Gastroesophageal sphincter (tissue), 4 donors: Measurements from ENCODE around the gene ZNF764. TPM values are rescaled to one million over a fixed set of nuclear protein-coding genes. Genes with fewer than 3 reads are reported as not detected.

Source experiments
- ATAC-seq: fragments of 150-250 bp; one replicate; pipeline ENCODE4 v1.9.1; 2016; ENCODE audit warnings: mild to moderate bottlenecking, moderate library complexity
- H3K27ac ChIP-seq, 4 donors: fragments of 200-600 bp; sonication (generic) in 3 of 4; 1 replicate in 3 of 4; 2 replicates in 1 of 4; pipeline ENCODE4 v1.5.1; 2016 to 2019
- H3K27me3 ChIP-seq: fragments of 200-600 bp; sonication (generic); one replicate; pipeline ENCODE4 v1.5.1; 2019
- H3K36me3 ChIP-seq, 2 donors: fragments of 200-600 bp; sonication (generic); one replicate each; pipeline ENCODE4 v1.5.1; 2019; ENCODE audit warnings: control low read depth in 1 of 2
- H3K4me1 ChIP-seq, 3 donors: fragments of 200-600 bp; sonication (generic); 1 replicate in 2 of 3; 2 replicates in 1 of 3; pipeline ENCODE4 v1.5.1; 2016 to 2019; ENCODE audit warnings: control low read depth in 2 of 3
- H3K4me3 ChIP-seq, 2 donors: fragments of 200-600 bp; sonication (generic); one replicate each; pipeline ENCODE4 v1.5.1; 2019; ENCODE audit warnings: mild to moderate bottlenecking in 1 of 2, moderate library complexity in 1 of 2
- H3K9me3 ChIP-seq, 3 donors: fragments of 200-600 bp; sonication (generic); one replicate each; pipeline ENCODE4 v1.5.1; 2017 to 2019; ENCODE audit warnings: control low read depth in 2 of 3
- EP300 ChIP-seq: sonication (generic); formaldehyde crosslinking; IDR thresholded peaks from one replicate; pipeline ENCODE4 v1.6.1; 2017; ENCODE audit warnings: antibody characterized with exemption, mild to moderate bottlenecking
- POLR2A ChIP-seq, 2 donors: fragments of 450-650 bp; IDR thresholded peaks; one replicate each; pipeline ENCODE4 v1.6.1; 2017; ENCODE audit warnings: antibody characterized with exemption in 2 of 2, mild to moderate bottlenecking in 2 of 2, moderate library complexity in 1 of 2
- POLR2AphosphoS5 ChIP-seq: sonication (generic); formaldehyde crosslinking; IDR thresholded peaks from one replicate; pipeline ENCODE4 v1.6.1; 2017; ENCODE audit warnings: antibody characterized with exemption
- WGBS, 2 donors: methylation state at CpG; one replicate each; pipeline ENCODE4 v1.1.5; 2018; ENCODE audit warnings: low coverage in 1 of 2; 5-methylcytosine and 5-hydroxymethylcytosine counted together
- total RNA-seq, 4 donors: library from RNA; depleted of rRNA; stranded (reverse); fragments of >200 nt; gene quantifications; one replicate each; pipeline ENCODE4 v1.1.0, GENCODE V29; 2016
- TF ChIP-seq, protein P1 (sequence below), 4 experiments: fragments of 200-600 bp in 2 of 4; fragments of 450-650 bp in 2 of 4; sonication (generic) in 1 of 4; IDR thresholded peaks; one replicate each; pipeline ENCODE4 v1.5.1; 2017 to 2019; ENCODE audit warnings: antibody characterized with exemption in 4 of 4, mild to moderate bottlenecking in 2 of 4, moderate library complexity in 2 of 4

The ZNF764 gene
- total RNA-seq, 4 donors from 2014 or later: 6.3 to 13.1 (median 9.3) TPM

DNA sequence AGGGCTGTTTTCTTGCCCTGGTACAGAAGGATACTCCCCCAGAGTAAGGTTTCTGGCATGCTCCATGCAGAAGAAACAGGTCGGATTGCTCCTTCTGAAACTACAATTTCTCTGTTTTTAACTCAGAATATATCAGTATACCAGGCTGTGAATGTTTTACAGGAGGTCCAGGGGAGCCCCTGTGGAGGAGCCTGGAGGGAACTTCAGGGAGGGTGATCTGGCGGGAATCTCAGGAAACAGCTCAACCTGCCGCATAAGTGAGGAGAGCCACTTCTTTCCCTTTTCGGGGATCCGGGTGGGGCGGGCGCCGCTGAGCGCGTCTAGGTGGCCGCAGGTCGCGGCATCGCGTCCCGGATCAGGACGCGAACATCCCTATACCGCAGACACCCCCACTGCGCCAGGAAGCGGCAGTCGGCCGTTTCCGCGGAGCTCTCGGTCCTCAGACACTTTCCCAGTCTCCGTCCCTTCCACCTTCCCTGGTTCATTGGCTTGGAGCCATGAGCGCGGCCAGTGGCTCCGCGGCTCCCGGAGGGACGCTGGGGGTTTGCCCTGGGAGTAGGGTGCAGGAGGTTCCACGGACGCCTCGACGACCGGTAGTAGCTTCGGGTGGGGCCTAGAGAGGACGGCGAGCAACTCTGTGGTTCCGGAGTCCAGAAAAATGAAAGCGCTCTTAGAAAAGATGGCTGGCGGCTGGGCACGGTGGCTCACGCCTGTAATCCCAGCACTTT lies 3.1 kb upstream of the ZNF764 start:
- peaks cover 0 to 36% (median 11%) of the 10 kb centered on the region in 3 donors for H3K4me1 ChIP-seq
- no peak for ATAC-seq
- H3K9me3 ChIP-seq: no peaks in the 10 kb centered on the region
- H3K27ac ChIP-seq: peak overlapping the region; percentile 8 to 74 (median 56)
- H3K27me3 ChIP-seq: no peaks in the 10 kb centered on the region
- peaks cover 0 to 4% of the 10 kb centered on the region in 2 donors for H3K36me3 ChIP-seq
- 0 to 22% methylated on average over 1 of the region's 46 CpGs for WGBS, 2 donors
- H3K4me3 ChIP-seq: peak overlapping the region; percentile 55 to 56
- no peak for TF ChIP-seq POLR2AphosphoS5
- TF ChIP-seq, protein P1, sequence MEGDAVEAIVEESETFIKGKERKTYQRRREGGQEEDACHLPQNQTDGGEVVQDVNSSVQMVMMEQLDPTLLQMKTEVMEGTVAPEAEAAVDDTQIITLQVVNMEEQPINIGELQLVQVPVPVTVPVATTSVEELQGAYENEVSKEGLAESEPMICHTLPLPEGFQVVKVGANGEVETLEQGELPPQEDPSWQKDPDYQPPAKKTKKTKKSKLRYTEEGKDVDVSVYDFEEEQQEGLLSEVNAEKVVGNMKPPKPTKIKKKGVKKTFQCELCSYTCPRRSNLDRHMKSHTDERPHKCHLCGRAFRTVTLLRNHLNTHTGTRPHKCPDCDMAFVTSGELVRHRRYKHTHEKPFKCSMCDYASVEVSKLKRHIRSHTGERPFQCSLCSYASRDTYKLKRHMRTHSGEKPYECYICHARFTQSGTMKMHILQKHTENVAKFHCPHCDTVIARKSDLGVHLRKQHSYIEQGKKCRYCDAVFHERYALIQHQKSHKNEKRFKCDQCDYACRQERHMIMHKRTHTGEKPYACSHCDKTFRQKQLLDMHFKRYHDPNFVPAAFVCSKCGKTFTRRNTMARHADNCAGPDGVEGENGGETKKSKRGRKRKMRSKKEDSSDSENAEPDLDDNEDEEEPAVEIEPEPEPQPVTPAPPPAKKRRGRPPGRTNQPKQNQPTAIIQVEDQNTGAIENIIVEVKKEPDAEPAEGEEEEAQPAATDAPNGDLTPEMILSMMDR (IDR thresholded peaks at IDR 0.05): no peak

DNA sequence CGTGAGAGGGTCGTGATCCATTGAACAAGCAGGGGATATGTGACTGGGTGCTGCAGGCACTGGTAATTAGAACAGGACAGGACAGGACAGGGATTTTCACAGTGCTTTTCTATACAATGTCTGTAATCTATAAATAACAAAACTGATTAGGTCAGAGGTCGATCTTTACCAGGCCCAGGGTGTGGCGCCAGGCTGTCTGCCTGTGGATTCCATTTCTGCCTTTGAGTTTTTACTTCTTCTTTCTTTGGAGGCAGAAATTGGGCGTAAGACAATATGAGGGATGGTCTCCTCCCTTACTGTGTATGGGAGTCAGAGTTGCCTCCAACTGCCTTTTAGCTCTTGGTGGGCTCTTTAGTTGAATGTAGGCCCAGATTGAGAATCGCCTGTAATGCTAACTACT lies 1.5 kb upstream of the ZNF764 start:
- 87 to 100% methylated on average over 2 to 3 of the region's 6 CpGs for WGBS, 2 donors
- Histone ChIP-seq H3K27me3 (no peaks in the 10 kb centered on the region), H3K27ac (no peak overlapping the region), H3K4me3 (no peak overlapping the region), H3K4me1 (peaks cover 0 to 44% (median 11%) of the 10 kb centered on the region in 3 donors), H3K9me3 (no peaks in the 10 kb centered on the region), H3K36me3 (peaks cover 0 to 20% of the 10 kb centered on the region in 2 donors)
- TF ChIP-seq POLR2AphosphoS5: no peak
- no peak for TF ChIP-seq EP300
- TF ChIP-seq, protein P1 (IDR thresholded peaks at IDR 0.05): no peak
- TF ChIP-seq POLR2A (IDR thresholded peaks at IDR 0.05): no peak
- ATAC-seq: no peak

GRCh38 chr16:30558789-30559377 lies 709 bp upstream of the ZNF764 start:
- H3K36me3 ChIP-seq: peaks cover 0 to 28% of the 10 kb centered on the region in 2 donors
- no peak for TF ChIP-seq EP300
- TF ChIP-seq POLR2A (IDR thresholded peaks at IDR 0.05): no peak
- no peak for TF ChIP-seq POLR2AphosphoS5
- TF ChIP-seq, protein P1 (IDR thresholded peaks at IDR 0.05): no peak
- no peaks in the 10 kb centered on the region for H3K27me3 ChIP-seq
- ATAC-seq: no peak
- H3K4me1 ChIP-seq: peaks cover 0 to 44% (median 11%) of the 10 kb centered on the region in 3 donors
- 78 to 91% methylated on average over 9 to 19 of the region's 21 CpGs for WGBS, 2 donors
- no peaks in the 10 kb centered on the region for H3K9me3 ChIP-seq
- peak overlapping the region in 3 of 4 donors; percentile 90 to 99 (median 94) for H3K27ac ChIP-seq
- H3K4me3 ChIP-seq: peak overlapping the region; percentile 2 to 64

DNA sequence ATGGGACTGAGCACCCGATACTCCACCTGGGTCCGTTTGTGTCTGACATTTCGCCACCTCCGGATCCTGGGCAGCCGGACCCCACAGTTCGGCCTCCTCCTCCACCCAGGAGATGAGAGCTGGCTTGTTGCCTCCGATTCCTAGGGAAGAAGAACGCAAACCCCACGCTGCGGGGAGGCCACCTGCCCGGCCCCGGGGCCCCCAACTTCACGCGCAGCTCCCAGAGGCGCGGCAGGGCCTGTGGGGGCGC lies 542 bp downstream of the ZNF764 start:
- Histone ChIP-seq H3K4me3 (peak overlapping the region; percentile 56 to 64), H3K27ac (peak overlapping the region; percentile 84 to 99 (median 92)), H3K4me1 (peaks cover 0 to 44% (median 11%) of the 10 kb centered on the region in 3 donors), H3K9me3 (no peaks in the 10 kb centered on the region), H3K36me3 (peaks cover 0 to 41% of the 10 kb centered on the region in 2 donors), H3K27me3 (no peaks in the 10 kb centered on the region)
- ATAC-seq: no peak
- no CpG with 5 or more reads among the region's 17 CpGs for WGBS, 2 donors
- TF ChIP-seq EP300: no peak
- TF ChIP-seq POLR2A (IDR thresholded peaks at IDR 0.05): no peak
- TF ChIP-seq, protein P1 (IDR thresholded peaks at IDR 0.05): no peak
- no peak for TF ChIP-seq POLR2AphosphoS5

DNA sequence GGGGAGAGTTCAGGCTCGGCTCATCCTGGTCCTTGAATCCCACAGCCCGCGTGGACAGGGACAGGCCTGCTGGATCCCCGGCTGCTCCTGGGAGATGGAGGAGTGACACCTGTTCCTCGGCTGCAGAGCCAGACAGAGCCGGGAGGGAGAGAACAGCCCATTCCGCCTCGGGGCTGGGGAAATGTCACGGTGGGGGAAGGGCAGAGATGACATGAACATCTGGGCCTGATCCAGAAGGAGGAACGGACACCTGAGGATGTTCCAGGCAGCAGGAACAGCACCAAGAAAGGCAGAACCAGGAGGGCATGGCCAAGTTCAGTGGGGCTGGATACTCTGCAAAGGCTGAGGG lies 2.1 kb downstream of the ZNF764 start:
- Histone ChIP-seq H3K27me3 (no peaks in the 10 kb centered on the region), H3K27ac (no peak overlapping the region), H3K36me3 (peaks cover 0 to 44% of the 10 kb centered on the region in 2 donors), H3K9me3 (no peaks in the 10 kb centered on the region), H3K4me3 (no peak overlapping the region), H3K4me1 (peaks cover 0 to 37% (median 11%) of the 10 kb centered on the region in 3 donors)
- TF ChIP-seq, protein P1 (IDR thresholded peaks at IDR 0.05): no peak
- TF ChIP-seq POLR2A (IDR thresholded peaks at IDR 0.05) (no peak), EP300 (no peak), POLR2AphosphoS5 (no peak)
- 31 to 33% methylated on average over 4 to 6 of the region's 10 CpGs for WGBS, 2 donors
- no peak for ATAC-seq
